Epithelial cell of umbilical artery (primary cell): Measurements from ENCODE around the gene CES1. TPM values are rescaled to one million over a fixed set of nuclear protein-coding genes. Genes with fewer than 3 reads are reported as not detected.

Experiments
- total RNA-seq: library from RNA; depleted of rRNA; stranded (reverse); fragments of >200 nt; gene quantifications from 2 replicates; pipeline ENCODE4 v1.2.3, GENCODE V29; 2014

Gene CES1
- not detected in 2 replicates for total RNA-seq

DNA sequence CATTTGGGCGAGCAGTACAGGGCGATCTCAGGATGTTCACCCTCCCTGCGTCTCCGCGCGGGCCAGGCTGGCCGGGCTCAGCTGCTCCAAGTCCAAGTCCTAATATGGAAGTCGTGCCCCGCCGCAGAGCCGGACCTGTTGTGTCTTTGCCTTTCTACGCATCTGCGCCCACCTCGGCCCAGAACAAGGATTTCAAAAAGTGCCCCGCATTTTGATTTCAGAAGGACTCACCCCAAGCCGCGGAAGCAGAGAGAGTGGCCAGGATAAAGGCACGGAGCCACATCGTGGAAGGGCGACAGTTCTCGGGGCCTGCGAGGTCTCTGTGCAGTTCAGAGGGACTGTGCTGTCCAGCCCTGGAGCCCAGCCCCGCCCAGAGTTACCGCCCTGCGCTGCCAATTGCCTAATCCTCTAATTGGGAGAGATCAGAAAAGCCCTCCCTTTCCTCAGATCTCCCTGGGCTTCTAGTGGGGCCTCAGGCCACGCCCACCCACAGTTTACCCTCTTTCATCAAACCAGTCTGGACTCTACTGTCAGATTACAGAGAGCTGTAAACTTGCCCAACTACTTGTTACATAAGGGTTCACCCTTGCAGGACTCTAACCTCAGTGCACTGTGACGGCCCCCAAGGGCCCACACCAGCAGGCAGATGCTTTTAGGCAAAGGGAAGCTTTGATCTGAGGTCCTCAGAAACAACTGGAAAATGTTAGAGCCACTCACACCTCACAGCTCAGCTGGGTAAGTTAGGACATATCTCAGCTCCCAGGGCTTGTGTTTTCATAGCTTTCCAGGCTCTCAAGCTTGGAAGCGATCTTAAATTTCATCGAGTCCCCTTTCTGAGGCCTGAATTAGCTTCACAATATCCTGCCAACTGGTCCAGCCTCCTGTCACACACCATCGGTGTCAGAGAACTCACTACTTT, at the start of gene CES1:
Gene CES1, minus strand, starts transcription at position 324 of the 919 bp plus-strand sequence. Its CDS starts 41 bp downstream, at position 283.

DNA sequence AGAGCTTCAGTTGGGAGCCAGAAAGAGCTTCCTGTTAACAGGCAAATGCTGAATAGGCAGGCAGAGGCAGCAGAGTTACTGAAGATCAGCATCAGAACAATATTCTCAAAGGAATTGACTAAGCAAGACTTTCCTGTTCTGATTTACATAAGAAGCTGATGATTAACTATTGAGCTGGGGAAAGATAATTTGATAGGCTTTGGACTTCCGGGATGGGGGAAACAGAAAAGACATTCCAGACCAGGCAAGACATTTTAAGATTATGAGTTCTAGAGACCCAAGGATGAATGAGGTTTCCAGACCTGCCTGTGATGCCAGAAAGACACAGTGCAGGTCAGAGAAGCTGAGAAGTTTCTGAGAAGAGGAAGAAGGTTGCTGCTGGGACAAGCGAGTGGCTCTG, 42.4 kb upstream of the CES1 start, which contains the start of gene CES5A:
Gene CES5A, minus strand, starts transcription at position 101 of the 400 bp plus-strand sequence. CDS start 152 bp downstream, outside the sequence.

Other genes starting within 250 kb of the CES1 start
- gene SLC6A2, start 177.1 kb downstream of the CES1 start, total RNA-seq = not detected in 2 replicates
- not detected in 2 replicates for gene CES5A, start 42.3 kb upstream of the CES1 start, total RNA-seq